Left kidney (tissue), 2 donors: ENCODE results near the gene BTBD16. TPM values are rescaled to one million over a fixed set of nuclear protein-coding genes. Genes with fewer than 3 reads are reported as not detected.
A peak's percentile ranks its signal among the peaks of the same experiment; 100 is the strongest.

ENCODE experiments used
- DNase-seq: peaks from one replicate; pipeline ENCODE4 v3.0.0-alpha.2; 2013
- polyA plus RNA-seq: library from polyadenylated mRNA; unstranded; fragments of 120-200 nt; gene quantifications from one replicate; pipeline ENCODE4 v1.2.1, GENCODE V29; 2013; ENCODE audit not compliant: insufficient read length

Gene BTBD16
- polyA plus RNA-seq, 1 donor = 1.4 TPM

DNA sequence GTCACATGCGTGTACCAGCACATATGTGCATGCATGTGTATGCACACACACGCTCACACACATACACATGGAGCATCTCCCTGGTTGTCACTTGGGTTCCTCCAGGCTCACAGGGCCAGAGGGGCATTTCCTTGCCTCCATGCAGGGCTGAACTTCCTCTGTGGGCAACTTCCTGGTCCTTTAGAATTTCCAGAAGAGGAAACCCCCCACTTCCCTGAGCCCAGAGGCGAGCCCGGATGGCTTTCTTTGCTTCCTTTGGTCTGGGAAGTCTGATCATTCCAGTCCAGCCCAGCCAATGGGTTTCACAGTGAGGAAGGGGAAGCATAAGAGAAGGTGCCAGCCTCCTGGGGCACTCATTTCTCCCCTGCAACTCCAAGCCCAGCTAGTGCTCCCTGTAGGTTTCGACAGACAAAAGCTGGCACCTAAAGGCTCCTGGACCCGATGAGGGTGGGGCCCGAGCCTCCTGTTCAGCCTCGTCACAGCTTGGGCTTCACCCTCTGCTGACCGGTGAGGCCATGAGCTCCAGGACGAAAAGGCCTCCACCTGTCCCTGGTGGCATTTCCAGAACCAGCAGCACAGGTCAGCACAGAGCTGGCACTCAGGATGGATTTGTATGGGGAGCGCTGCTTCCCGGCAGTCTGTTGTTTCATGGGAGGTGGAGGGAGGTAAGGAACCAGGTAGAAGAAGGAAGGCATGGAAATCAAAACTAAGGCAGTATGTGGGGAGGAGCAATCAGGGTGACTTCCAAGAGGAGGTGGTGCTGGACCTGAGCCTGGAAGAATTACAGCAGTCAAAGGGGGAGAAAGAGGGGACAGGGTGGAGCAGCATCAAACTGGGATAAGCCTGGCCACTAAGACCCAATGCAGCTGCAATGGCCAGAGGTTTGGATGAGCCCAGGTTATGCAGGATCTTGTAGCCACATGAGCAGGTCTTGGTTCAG is 23.7 kb downstream of the BTBD16 start:
- no peak for DNase-seq

DNA sequence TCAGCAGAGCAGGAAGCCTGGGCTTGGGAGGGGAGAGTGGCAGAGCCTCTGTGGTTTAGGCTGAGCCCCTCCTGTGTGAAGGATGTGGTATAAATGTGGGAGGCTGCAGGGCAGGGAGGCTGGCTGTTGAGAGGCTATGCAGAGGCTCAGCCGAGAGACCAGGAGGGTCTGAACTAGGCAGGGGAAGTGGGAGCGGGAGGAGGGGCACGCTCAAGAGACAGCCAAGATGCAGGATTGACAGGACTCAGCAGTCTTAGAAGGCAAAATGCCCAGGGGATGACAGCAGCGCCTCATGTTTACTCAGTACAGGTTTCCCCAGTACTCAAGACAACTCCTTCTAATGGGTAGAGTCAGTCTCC is 24.3 kb downstream of the BTBD16 start:
- no peak for DNase-seq

DNA sequence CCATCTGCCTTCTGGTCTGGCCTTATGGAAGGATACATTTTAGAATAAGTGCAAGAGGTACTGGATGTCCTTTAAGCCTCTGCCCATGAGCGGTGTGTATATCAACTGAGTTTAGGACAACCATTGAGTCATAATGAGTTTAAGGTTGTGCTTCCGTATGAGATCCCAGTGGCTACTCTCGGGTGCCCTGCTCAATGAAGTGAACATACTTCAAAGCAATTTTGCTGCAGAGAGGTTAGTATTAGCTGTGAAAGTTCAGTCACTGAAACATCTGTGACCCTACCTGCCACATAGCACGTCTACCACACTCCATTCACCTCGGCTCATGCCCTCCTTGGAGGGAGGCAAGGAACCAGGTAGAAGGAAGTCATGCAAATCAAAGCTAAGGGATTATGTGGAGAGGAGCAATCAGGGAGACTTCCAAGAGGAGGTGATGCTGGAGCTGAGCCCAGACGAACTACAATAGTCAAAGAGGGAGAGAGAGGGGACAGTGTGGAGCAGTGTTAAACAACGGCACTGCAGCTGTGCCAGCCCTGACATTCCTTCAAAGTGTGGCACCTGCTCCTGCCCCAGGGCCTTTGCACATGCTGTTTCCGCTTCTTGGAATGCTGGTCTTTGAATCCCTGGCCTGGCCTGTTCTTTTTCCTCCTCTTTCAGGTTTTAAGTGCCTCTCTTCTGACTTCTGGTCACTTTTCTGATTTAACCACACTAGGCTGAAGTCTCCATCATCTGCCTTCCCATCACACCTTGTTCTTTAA is 25.4 kb downstream of the BTBD16 start:
- no peak for DNase-seq

DNA sequence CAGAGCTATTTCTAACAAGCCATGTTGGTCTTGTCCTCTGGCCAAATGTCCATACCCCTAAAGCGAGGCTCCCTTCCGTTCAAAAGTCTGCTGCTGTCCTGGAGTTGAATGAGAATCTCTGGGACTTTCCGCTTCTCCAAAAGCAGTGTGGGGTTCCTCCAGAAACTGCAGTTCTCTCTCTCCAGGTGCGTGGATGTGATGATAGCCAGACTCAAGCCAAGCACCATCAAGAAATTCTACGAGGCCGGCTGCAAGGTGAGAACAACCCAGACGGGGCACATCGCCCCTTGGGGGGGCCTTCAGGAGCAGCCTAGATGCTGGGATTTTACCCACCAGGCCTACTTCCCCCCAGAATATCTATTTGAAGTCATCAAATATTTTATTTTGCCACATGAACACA is 26.5 kb downstream of the BTBD16 start:
- DNase-seq = no peak

DNA sequence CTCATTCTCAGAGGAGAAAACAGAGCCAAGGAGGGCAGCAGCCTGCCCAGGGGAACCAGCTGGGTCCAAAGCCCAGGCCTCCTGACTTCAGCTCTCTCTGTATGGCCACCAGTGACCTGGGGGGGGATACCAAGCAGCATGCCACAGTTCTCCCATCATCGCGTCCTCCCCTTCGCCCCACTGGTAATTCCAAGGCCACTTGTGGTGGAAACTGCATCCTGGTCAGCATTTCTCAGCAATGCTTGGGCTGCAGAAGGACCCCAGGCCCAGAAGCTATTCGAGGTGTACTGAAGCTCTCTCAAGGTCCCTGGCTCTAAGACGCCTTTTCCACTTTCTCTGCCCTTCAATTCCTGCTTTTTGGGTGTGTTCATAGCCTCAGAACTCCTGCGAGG is 27.1 kb downstream of the BTBD16 start:
- DNase-seq = no peak

GRCh38 chr10:122298598-122299301 is 27.7 kb downstream of the BTBD16 start:
- DNase-seq = peak; percentile 87

DNA sequence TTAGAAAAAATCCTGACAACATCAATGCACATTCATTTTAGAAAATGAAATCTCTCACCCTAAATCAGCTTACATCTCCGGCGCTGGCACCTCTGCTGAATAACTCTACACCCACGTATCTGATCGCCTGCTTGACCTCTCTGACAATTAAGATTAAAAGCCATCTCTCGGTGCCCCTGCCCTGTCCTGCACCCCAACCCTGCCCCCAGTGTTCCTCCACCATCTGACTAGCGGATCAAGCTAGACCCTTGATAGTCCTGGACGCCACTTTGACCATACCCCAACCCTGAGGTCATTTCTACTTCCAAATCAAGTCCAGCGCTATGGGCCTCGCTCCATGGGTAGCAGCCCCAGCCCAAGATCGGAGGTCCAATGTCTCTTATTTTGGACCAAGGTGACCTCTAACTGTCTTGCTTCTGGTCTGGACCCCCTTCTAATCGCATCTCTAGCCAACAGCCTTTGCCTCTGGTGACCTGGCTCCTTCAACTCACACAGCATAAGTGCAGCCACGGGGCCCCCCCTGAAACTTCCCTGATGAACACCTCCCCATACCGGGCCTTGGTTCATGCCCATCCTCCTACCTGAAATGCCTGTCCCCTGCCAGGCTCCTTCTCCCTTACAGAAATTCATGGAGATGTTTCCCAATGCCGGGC is 28.5 kb downstream of the BTBD16 start:
- no peak for DNase-seq

DNA sequence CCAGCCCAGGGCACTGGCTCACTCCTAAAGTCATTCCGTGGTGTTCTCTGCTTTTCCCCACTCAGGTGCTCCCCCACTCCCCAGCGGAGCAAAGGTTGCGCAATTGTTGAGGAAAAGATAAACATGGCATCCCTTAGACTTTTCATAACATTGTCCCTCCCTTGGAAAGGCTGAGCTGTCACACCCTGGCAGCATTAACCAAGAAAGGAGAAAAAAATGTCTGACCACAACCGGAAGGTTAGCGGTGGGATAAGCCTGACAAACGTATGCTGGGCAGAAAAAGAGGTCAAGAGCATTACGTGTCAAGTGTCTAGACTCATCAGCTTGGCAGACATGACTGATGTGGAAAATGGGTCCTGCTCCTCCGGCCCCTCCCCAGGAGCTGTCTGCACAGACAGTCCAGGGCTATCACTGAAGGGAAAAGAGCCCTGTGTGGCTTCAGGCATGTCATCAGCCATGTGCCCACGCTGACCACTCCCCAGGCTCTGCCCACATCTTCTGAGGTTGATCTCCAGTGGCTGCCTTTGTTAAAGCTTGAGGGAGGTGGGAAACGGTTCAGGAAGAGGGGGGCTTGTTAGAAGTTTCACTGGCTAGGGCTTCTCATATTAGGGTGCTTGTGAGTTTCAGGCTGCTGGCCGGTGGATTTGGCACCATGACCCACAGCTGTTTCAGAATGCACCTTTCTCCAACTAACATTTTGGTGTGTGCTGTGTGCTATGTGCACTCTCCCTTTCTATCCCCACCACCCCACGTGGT is 30.1 kb downstream of the BTBD16 start:
- no peak for DNase-seq

DNA sequence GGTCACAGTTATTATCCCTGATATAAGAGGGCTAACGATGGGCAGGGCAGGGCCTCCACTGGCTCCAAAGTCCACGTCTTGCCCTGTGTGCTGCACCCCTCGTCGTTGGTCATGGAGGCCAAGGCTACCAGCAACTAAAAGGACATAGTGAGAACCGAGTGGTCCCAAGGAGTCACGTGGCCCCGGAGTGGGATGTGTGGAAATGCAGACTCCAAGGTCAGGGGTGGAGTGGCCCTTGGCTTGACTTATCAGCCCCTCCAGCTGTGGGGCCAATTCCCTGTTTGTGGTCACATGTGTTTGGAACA is 30.7 kb downstream of the BTBD16 start:
- no peak for DNase-seq

- no peak for DNase-seq
Measured at GRCh38 chr10:122302315-122302714, 31.2 kb downstream of the BTBD16 start.

- DNase-seq = no peak
Measured at GRCh38 chr10:122303271-122304053, 32.4 kb downstream of the BTBD16 start.

- DNase-seq = no peak
Measured at GRCh38 chr10:122304054-122304579, 33.0 kb downstream of the BTBD16 start.

GRCh38 chr10:122306282-122306681 is 35.2 kb downstream of the BTBD16 start:
- no peak for DNase-seq

DNA sequence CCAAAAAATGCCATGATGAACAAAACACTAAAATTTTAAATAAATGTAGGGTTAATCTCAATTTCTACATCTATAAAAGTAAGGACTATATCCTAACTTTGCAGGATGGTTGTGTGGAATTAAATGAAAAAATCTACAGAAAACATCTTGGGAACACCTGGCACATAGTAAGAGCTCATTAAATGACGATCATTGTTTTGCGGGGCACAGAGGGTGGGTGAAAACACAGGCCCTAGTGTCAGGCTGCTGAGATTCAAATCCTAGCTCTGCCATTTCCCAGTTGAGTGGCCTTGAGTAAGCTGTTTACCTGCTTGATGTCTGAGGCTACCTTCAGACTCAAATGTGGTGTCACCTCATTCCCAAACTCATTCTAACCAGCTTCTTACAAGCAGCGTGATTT is 35.6 kb downstream of the BTBD16 start:
- DNase-seq = no peak

DNA sequence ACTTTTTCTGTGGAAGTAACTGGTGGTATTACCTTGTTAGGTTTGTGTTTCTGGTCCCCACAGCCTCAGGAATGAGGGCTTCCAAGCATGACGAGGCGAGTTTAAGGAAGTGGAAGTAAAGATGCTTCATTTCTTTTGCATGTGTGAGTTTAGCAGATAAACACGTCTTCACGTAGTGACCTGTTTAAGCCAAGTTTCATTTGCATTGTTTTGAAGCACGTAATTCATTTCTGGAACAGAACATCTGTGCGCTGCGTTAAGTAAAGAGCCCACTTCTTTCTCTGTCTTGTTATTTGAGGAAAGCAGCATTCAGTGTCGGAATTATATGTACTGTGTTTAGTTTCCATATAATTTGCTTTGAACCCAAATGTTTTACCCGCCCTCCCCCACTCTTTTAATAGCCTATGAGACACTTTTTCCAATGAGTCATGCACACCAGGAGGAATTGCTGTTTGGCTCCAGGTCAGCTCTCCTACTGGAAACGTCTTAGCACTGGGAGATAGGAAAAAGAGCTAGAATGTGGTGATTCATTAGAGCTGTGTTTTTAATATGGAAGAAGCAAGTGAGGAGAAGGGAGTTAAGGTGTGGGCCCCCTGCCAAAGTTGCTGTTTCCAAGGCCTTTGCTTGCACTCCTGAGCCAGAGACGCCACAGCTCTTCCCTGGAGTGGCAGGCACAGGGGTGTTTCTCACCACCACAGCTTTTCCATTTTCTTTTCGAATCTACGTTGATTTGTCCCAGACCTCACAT is 36.7 kb downstream of the BTBD16 start:
- no peak for DNase-seq

DNA sequence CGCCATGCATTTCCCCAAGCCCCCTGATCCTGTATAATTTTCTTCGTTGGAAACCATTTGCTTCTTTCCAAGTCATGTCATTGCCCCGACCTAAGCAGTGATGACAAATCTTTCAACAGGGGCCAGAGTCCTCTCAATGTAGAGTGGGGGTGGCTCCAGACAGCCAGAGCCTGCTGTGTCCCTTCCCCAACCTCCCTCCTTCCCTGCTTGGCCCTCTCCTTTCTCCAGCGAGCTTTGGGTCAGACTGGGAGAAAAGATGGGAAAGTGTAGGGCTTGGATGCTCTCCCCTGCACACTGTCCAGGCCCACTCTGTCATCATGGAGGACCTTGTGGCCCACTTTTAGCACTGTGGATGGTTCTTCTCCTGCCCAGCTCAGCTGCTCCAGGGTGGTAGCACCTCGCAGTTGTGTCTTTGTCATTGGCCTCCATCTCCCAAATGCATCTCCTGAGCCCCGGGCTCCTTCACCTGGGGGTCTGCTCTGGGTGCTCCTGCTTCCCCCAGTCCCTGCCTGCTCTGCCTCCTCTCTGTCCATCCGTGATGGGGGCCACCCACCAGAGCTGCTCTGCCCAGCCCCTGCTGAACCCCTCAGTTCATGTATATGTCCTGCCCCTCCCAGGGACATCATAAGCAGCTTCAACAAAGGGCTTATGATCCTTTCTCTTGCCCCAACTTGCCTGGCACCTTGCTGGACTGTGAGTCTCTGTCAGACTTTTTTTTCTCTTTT is 37.5 kb downstream of the BTBD16 start:
- no peak for DNase-seq

GRCh38 chr10:122310311-122311050 is 39.4 kb downstream of the BTBD16 start:
- no peak for DNase-seq

- DNase-seq = no peak
Measured at GRCh38 chr10:122311051-122311410, 39.9 kb downstream of the BTBD16 start.
